Measurements from ENCODE around the gene FRK. TPM values are rescaled to one million over a fixed set of nuclear protein-coding genes. Genes with fewer than 3 reads are reported as not detected.
"Not testable (repeated sequence)": the region's sequence is repeated elsewhere in the genome, so short reads cannot be mapped to it uniquely, and the experiment has no call there.

The FRK gene
- total RNA-seq, 2 experiments from 2014 or later, result 0.03 TPM

- no peak overlapping the region for H3K4me3 Mint-ChIP-seq
- CTCF ChIA-PET, result no interaction called here
- H3K27ac Mint-ChIP-seq, result no peak overlapping the region
- ATAC-seq, result no peak
- no peaks in the 10 kb centered on the region for H3K36me3 Mint-ChIP-seq (ENCODE audit: low read depth)
- POLR2A ChIA-PET, result no interaction called here
- no peaks in the 10 kb centered on the region for H3K27me3 Mint-ChIP-seq (ENCODE audit: low read depth)
- no peak for DNase-seq
- no peaks in the 10 kb centered on the region for H3K9me3 Mint-ChIP-seq (ENCODE audit: insufficient read depth)
- no peaks in the 10 kb centered on the region for H3K4me1 Mint-ChIP-seq (ENCODE audit: low read depth)
Observed at GRCh38 chr6:115908906-115909559, 151.7 kb downstream of the FRK start.

- CTCF ChIA-PET, result no interaction called here
Observed at GRCh38 chr6:115905471-115905870, 155.2 kb downstream of the FRK start.

GRCh38 chr6:115902436-115902835, 158.3 kb downstream of the FRK start:
- ATAC-seq, result no peak
- Mint-ChIP-seq H3K36me3 (ENCODE audit: low read depth) (no peaks in the 10 kb centered on the region), H3K27ac (no peak overlapping the region), H3K9me3 (ENCODE audit: insufficient read depth) (no peaks in the 10 kb centered on the region), H3K27me3 (ENCODE audit: low read depth) (no peaks in the 10 kb centered on the region), H3K4me3 (no peak overlapping the region), H3K4me1 (ENCODE audit: low read depth) (no peaks in the 10 kb centered on the region)
- ChIA-PET POLR2A (no interaction called here), CTCF (no interaction called here)
- DNase-seq, result no peak

More at GRCh38 chr6:115905471-115905870, 155.2 kb downstream of the FRK start:
- H3K36me3 Mint-ChIP-seq (ENCODE audit: low read depth), result no peaks in the 10 kb centered on the region
- no peak overlapping the region for H3K27ac Mint-ChIP-seq
- H3K27me3 Mint-ChIP-seq (ENCODE audit: low read depth), result no peaks in the 10 kb centered on the region
- POLR2A ChIA-PET, result no interaction called here
- H3K9me3 Mint-ChIP-seq (ENCODE audit: insufficient read depth), result no peaks in the 10 kb centered on the region
- DNase-seq (no peak), ATAC-seq (no peak)
- H3K4me3 Mint-ChIP-seq, result no peak overlapping the region
- H3K4me1 Mint-ChIP-seq (ENCODE audit: low read depth), result no peaks in the 10 kb centered on the region

GRCh38 chr6:115901896-115902295, 158.8 kb downstream of the FRK start:
- ATAC-seq (no peak), DNase-seq (no peak)
- H3K36me3 Mint-ChIP-seq (ENCODE audit: low read depth), result no peaks in the 10 kb centered on the region
- H3K27ac Mint-ChIP-seq, result no peak overlapping the region
- H3K9me3 Mint-ChIP-seq (ENCODE audit: insufficient read depth), result no peaks in the 10 kb centered on the region
- ChIA-PET POLR2A (no interaction called here), CTCF (no interaction called here)
- H3K4me1 Mint-ChIP-seq (ENCODE audit: low read depth), result no peaks in the 10 kb centered on the region
- H3K27me3 Mint-ChIP-seq (ENCODE audit: low read depth), result no peaks in the 10 kb centered on the region
- no peak overlapping the region for H3K4me3 Mint-ChIP-seq

- no peak for ATAC-seq
- Mint-ChIP-seq H3K9me3 (ENCODE audit: insufficient read depth) (no peaks in the 10 kb centered on the region), H3K4me3 (no peak overlapping the region), H3K4me1 (ENCODE audit: low read depth) (no peaks in the 10 kb centered on the region), H3K27ac (no peak overlapping the region), H3K27me3 (ENCODE audit: low read depth) (no peaks in the 10 kb centered on the region), H3K36me3 (ENCODE audit: low read depth) (no peaks in the 10 kb centered on the region)
- DNase-seq, result no peak
- POLR2A ChIA-PET, result no interaction called here
- CTCF ChIA-PET, result no interaction called here
Observed at GRCh38 chr6:115899730-115900282, 160.9 kb downstream of the FRK start.

- ATAC-seq (no peak), DNase-seq (no peak)
- H3K4me1 Mint-ChIP-seq (ENCODE audit: low read depth), result no peaks in the 10 kb centered on the region
- H3K27me3 Mint-ChIP-seq (ENCODE audit: low read depth), result peaks cover 2% of the 10 kb centered on the region
- no peak overlapping the region for H3K4me3 Mint-ChIP-seq
- H3K27ac Mint-ChIP-seq, result no peak overlapping the region
- ChIA-PET CTCF (no interaction called here), POLR2A (no interaction called here)
- H3K9me3 Mint-ChIP-seq (ENCODE audit: insufficient read depth), result no peaks in the 10 kb centered on the region
- no peaks in the 10 kb centered on the region for H3K36me3 Mint-ChIP-seq (ENCODE audit: low read depth)
Observed at GRCh38 chr6:115898246-115898645, 162.4 kb downstream of the FRK start.

GRCh38 chr6:115896538-115897129, 164.1 kb downstream of the FRK start:
- DNase-seq, result no peak
- Mint-ChIP-seq H3K27me3 (ENCODE audit: low read depth) (peaks cover 2% of the 10 kb centered on the region), H3K9me3 (ENCODE audit: insufficient read depth) (no peaks in the 10 kb centered on the region), H3K4me3 (no peak overlapping the region), H3K27ac (no peak overlapping the region), H3K4me1 (ENCODE audit: low read depth) (no peaks in the 10 kb centered on the region), H3K36me3 (ENCODE audit: low read depth) (no peaks in the 10 kb centered on the region)
- ChIA-PET CTCF (interaction anchor here (0.9 to 1.4 kb wide), 2 partner anchors 11 to 19 kb away, joined by 3 to 6 read pairs; no protein-coding TSS in a partner anchor), POLR2A (no interaction called here)
- ATAC-seq, result no peak

GRCh38 chr6:115894426-115894992, 166.2 kb downstream of the FRK start:
- Mint-ChIP-seq H3K36me3 (ENCODE audit: low read depth) (no peaks in the 10 kb centered on the region), H3K9me3 (ENCODE audit: insufficient read depth) (no peaks in the 10 kb centered on the region), H3K27me3 (ENCODE audit: low read depth) (peaks cover 2% of the 10 kb centered on the region), H3K27ac (no peak overlapping the region), H3K4me1 (ENCODE audit: low read depth) (peaks cover 5% of the 10 kb centered on the region), H3K4me3 (no peak overlapping the region)
- no peak for ATAC-seq
- CTCF ChIA-PET, result no interaction called here
- DNase-seq, result no peak
- POLR2A ChIA-PET, result no interaction called here

GRCh38 chr6:115891750-115892149, 168.9 kb downstream of the FRK start:
- no peaks in the 10 kb centered on the region for H3K36me3 Mint-ChIP-seq (ENCODE audit: low read depth)
- DNase-seq (no peak), ATAC-seq (no peak)
- peaks cover 5% of the 10 kb centered on the region for H3K4me1 Mint-ChIP-seq (ENCODE audit: low read depth)
- POLR2A ChIA-PET, result no interaction called here
- peaks cover 2% of the 10 kb centered on the region for H3K27me3 Mint-ChIP-seq (ENCODE audit: low read depth)
- CTCF ChIA-PET, result no interaction called here
- no peak overlapping the region for H3K27ac Mint-ChIP-seq
- no peak overlapping the region for H3K4me3 Mint-ChIP-seq
- no peaks in the 10 kb centered on the region for H3K9me3 Mint-ChIP-seq (ENCODE audit: insufficient read depth)

GRCh38 chr6:115891111-115891669, 169.5 kb downstream of the FRK start:
- DNase-seq (no peak), ATAC-seq (peak; percentile 42)
- Mint-ChIP-seq H3K36me3 (ENCODE audit: low read depth) (no peaks in the 10 kb centered on the region), H3K9me3 (ENCODE audit: insufficient read depth) (no peaks in the 10 kb centered on the region), H3K27me3 (ENCODE audit: low read depth) (peaks cover 2% of the 10 kb centered on the region), H3K4me3 (no peak overlapping the region), H3K27ac (no peak overlapping the region), H3K4me1 (ENCODE audit: low read depth) (peaks cover 5% of the 10 kb centered on the region)
- POLR2A ChIA-PET, result no interaction called here
- CTCF ChIA-PET, result no interaction called here

GRCh38 chr6:115890238-115890637, 170.5 kb downstream of the FRK start:
- POLR2A ChIA-PET, result no interaction called here
- H3K27ac Mint-ChIP-seq, result no peak overlapping the region
- ATAC-seq, result no peak
- no peaks in the 10 kb centered on the region for H3K9me3 Mint-ChIP-seq (ENCODE audit: insufficient read depth)
- H3K4me3 Mint-ChIP-seq, result no peak overlapping the region
- peaks cover 5% of the 10 kb centered on the region for H3K4me1 Mint-ChIP-seq (ENCODE audit: low read depth)
- no peaks in the 10 kb centered on the region for H3K36me3 Mint-ChIP-seq (ENCODE audit: low read depth)
- H3K27me3 Mint-ChIP-seq (ENCODE audit: low read depth), result peaks cover 2% of the 10 kb centered on the region
- no peak for DNase-seq
- CTCF ChIA-PET, result no interaction called here

- CTCF ChIA-PET; H3K4me3 Mint-ChIP-seq; ATAC-seq; DNase-seq; H3K36me3 Mint-ChIP-seq (ENCODE audit: low read depth); H3K4me1 Mint-ChIP-seq (ENCODE audit: low read depth); H3K9me3 Mint-ChIP-seq (ENCODE audit: insufficient read depth); H3K27me3 Mint-ChIP-seq (ENCODE audit: low read depth); H3K27ac Mint-ChIP-seq; POLR2A ChIA-PET: not testable (repeated sequence)
Observed at GRCh38 chr6:115888687-115889470, 171.8 kb downstream of the FRK start.

Data from activated CD8-positive, alpha-beta T cell treated with anti-CD3 and anti-CD28 coated beads, Interleukin-2, amount 10 ng/mL, durations not matched to agents 7 days and 5 days (primary cell).